Fibroblast of lung (primary cell): ENCODE measurements around the gene IWS1. TPM values are rescaled to one million over a fixed set of nuclear protein-coding genes. Genes with fewer than 3 reads are reported as not detected.

Experiments used
- DNase-seq, 2 donors: peaks; one replicate each; pipeline versions ENCODE4 v3.0.0 to v3.0.0-alpha.2; 2010; ENCODE audit warnings: low read depth in 2 of 2
- H2AFZ ChIP-seq: 2 replicates; pipeline ENCODE4 v1.5.1; 2012; ENCODE audit warnings: low read length, control low read depth, inconsistent platforms
- H3K27ac ChIP-seq: 2 replicates; pipeline ENCODE4 v1.5.1; 2011; ENCODE audit warnings: low read length, control low read depth; ENCODE audit not compliant: insufficient read depth
- H3K27me3 ChIP-seq: 2 replicates; pipeline ENCODE4 v1.5.1; 2011; ENCODE audit warnings: mild to moderate bottlenecking, low read length; ENCODE audit not compliant: control insufficient read depth, insufficient read depth
- H3K36me3 ChIP-seq: 2 replicates; pipeline ENCODE4 v1.5.1; 2011; ENCODE audit warnings: low read length; ENCODE audit not compliant: control insufficient read depth, insufficient read depth
- H3K4me1 ChIP-seq: 2 replicates; pipeline ENCODE4 v1.5.1; 2011; ENCODE audit warnings: low read length; ENCODE audit not compliant: control insufficient read depth, insufficient read depth; ENCODE audit errors: extremely low read depth
- H3K4me2 ChIP-seq: 2 replicates; pipeline ENCODE4 v1.5.1; 2011; ENCODE audit warnings: low read length, control low read depth; ENCODE audit not compliant: insufficient read depth; ENCODE audit errors: extremely low read depth
- H3K4me3 ChIP-seq, 4 experiments: fragments of 200-600 bp in 1 of 4; sonication (generic) in 1 of 4; replicated peaks in 1 of 4; 2 replicates each; pipeline ENCODE4 v1.5.1; 2011 to 2016; ENCODE audit warnings: low read length in 4 of 4, low read depth in 3 of 4, mild to moderate bottlenecking in 3 of 4, control low read depth in 2 of 4, inconsistent platforms in 1 of 4, mixed read lengths in 1 of 4; ENCODE audit not compliant: insufficient read depth in 1 of 4; ENCODE audit errors: control extremely low read depth in 1 of 4
- H3K79me2 ChIP-seq: 2 replicates; pipeline ENCODE4 v1.5.1; 2012; ENCODE audit warnings: mild to moderate bottlenecking, low read length, inconsistent platforms; ENCODE audit not compliant: control insufficient read depth, insufficient read depth
- H3K9ac ChIP-seq: 2 replicates; pipeline ENCODE4 v1.5.1; 2011; ENCODE audit warnings: mild to moderate bottlenecking, low read length, control low read depth; ENCODE audit not compliant: insufficient read depth
- H3K9me3 ChIP-seq: 2 replicates; pipeline ENCODE4 v1.5.1; 2012; ENCODE audit warnings: low read depth, low read length; ENCODE audit not compliant: control insufficient read depth, insufficient read depth
- H4K20me1 ChIP-seq: 2 replicates; pipeline ENCODE4 v1.5.1; 2011; ENCODE audit warnings: low read length; ENCODE audit not compliant: control insufficient read depth, insufficient read depth; ENCODE audit errors: extremely low read depth
- EZH2 ChIP-seq: IDR thresholded peaks from 2 replicates; pipeline ENCODE4 v1.5.1; 2012; ENCODE audit warnings: low read length, control low read depth, mild to moderate bottlenecking; ENCODE audit errors: missing control alignments
- polyA plus RNA-seq, 2 donors: library from polyadenylated mRNA; depleted of rRNA in 1 of 2; stranded (reverse) in 1 of 2; unstranded in 1 of 2; fragments of >200 nt; gene quantifications; 2 replicates each; pipeline ENCODE4 v1.2.1, GENCODE V29; 2011 to 2012; ENCODE audit warnings: missing spikeins in 1 of 2
- total RNA-seq: library from RNA; depleted of rRNA; stranded (reverse); fragments of >200 nt; gene quantifications from 2 replicates; pipeline ENCODE4 v1.2.1, GENCODE V29; 2014
- TF ChIP-seq, protein P1 (sequence below), 2 donors: IDR thresholded peaks in 1 of 2; conservative IDR thresholded peaks in 1 of 2; 1 replicate in 1 of 2; 2 replicates in 1 of 2; pipeline ENCODE4 v1.5.1; 2011 to 2012; ENCODE audit warnings: low read length in 2 of 2, control low read depth in 1 of 2, inconsistent platforms in 1 of 2, low read depth in 1 of 2, mild to moderate bottlenecking in 1 of 2

IWS1 gene
- total and polyA plus RNA-seq, 2 donors (not counting 1 experiment from before 2014, with no cell fraction given): 44.1 to 56.0 TPM

DNA sequence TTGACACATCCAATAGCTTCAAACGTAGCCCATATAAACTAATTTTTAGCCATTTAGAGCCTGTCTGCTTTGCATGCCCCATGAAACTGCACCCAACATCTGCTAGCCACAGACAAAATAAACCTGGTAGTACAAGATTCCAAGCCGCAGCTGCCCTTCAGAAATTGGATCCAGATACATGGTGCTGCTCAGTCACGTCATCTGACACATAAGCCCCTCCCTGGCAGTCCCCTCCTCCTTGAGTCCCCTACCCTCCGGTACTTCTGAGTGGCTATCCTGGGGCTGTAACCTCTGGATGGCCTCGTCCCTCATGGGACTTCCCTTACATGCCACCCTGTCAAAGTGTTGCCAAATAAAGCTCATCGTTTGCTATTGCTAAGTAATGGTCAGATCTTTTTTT is 74.3 kb downstream of the IWS1 start:
- Histone ChIP-seq H3K4me3 (no peak overlapping the region), H4K20me1 (no peaks in the 10 kb centered on the region), H3K79me2 (no peaks in the 10 kb centered on the region), H3K4me2 (no peak overlapping the region), H3K9ac (no peak overlapping the region), H3K27me3 (no peaks in the 10 kb centered on the region), H3K4me1 (no peaks in the 10 kb centered on the region), H3K36me3 (no peaks in the 10 kb centered on the region), H2AFZ (no peak overlapping the region), H3K9me3 (no peaks in the 10 kb centered on the region), H3K27ac (no peak overlapping the region)
- no peak for DNase-seq
- no peak for TF ChIP-seq EZH2
- TF ChIP-seq, protein P1, sequence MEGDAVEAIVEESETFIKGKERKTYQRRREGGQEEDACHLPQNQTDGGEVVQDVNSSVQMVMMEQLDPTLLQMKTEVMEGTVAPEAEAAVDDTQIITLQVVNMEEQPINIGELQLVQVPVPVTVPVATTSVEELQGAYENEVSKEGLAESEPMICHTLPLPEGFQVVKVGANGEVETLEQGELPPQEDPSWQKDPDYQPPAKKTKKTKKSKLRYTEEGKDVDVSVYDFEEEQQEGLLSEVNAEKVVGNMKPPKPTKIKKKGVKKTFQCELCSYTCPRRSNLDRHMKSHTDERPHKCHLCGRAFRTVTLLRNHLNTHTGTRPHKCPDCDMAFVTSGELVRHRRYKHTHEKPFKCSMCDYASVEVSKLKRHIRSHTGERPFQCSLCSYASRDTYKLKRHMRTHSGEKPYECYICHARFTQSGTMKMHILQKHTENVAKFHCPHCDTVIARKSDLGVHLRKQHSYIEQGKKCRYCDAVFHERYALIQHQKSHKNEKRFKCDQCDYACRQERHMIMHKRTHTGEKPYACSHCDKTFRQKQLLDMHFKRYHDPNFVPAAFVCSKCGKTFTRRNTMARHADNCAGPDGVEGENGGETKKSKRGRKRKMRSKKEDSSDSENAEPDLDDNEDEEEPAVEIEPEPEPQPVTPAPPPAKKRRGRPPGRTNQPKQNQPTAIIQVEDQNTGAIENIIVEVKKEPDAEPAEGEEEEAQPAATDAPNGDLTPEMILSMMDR (conservative IDR thresholded peaks at IDR 0.05 in 1 of 2, IDR thresholded peaks at IDR 0.05 in 1 of 2; ENCODE audit: low read depth in 1 of 2, low read length in 2 of 2): no peak

DNA sequence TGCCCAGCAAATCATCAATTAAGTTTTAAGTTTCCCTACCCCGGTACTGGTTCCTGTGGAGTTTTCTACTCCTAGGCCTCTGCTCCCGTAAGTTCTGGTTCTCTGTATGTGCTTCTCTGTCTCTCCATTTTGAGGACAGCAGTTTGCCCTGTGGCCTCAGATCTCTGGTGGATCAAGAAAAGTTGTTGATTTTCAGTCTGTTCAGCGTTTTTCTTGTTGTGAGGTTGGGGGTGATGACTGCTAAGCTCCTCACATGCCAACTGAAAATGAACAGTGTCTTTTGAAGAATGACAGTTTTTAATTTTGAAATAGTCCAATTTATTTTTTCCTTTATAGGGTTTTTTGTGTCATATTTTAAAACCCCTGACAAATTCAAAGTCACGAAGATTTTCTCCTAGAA is 76.4 kb downstream of the IWS1 start:
- Histone ChIP-seq H2AFZ (no peak overlapping the region), H3K9ac (no peak overlapping the region), H4K20me1 (no peaks in the 10 kb centered on the region), H3K4me2 (no peak overlapping the region), H3K79me2 (no peaks in the 10 kb centered on the region), H3K27me3 (no peaks in the 10 kb centered on the region), H3K4me3 (no peak overlapping the region), H3K4me1 (no peaks in the 10 kb centered on the region), H3K27ac (no peak overlapping the region), H3K36me3 (no peaks in the 10 kb centered on the region), H3K9me3 (no peaks in the 10 kb centered on the region)
- DNase-seq: no peak
- TF ChIP-seq EZH2: no peak
- TF ChIP-seq, protein P1 (conservative IDR thresholded peaks at IDR 0.05 in 1 of 2, IDR thresholded peaks at IDR 0.05 in 1 of 2; ENCODE audit: low read depth in 1 of 2, low read length in 2 of 2): no peak

DNA sequence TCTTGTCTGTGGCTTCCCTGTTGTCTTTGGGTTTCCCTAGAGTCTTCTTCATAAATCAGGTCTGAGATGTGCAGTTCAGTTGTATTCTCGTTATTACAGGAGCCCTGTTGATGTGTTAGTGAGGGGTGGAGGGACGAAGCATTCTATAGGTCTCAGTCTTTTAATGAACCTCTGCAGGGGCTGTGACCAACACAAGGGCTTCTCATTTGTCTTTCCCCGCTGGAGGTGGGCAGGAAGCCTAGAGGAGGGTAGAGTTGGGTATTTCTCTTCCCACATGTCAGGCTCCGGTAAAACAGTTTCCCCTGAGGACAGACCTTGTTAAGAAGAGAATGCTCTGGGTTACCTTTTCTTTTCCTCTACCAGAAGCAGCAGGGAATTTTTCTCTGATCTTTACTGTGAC is 76.9 kb downstream of the IWS1 start:
- Histone ChIP-seq H3K79me2 (no peaks in the 10 kb centered on the region), H3K9ac (no peak overlapping the region), H3K4me2 (no peak overlapping the region), H3K9me3 (no peaks in the 10 kb centered on the region), H2AFZ (no peak overlapping the region), H3K27me3 (no peaks in the 10 kb centered on the region), H3K27ac (no peak overlapping the region), H3K4me3 (no peak overlapping the region), H4K20me1 (no peaks in the 10 kb centered on the region), H3K4me1 (no peaks in the 10 kb centered on the region), H3K36me3 (no peaks in the 10 kb centered on the region)
- DNase-seq: no peak
- TF ChIP-seq EZH2: no peak
- TF ChIP-seq, protein P1 (conservative IDR thresholded peaks at IDR 0.05 in 1 of 2, IDR thresholded peaks at IDR 0.05 in 1 of 2; ENCODE audit: low read depth in 1 of 2, low read length in 2 of 2): no peak
